A549 (cell line): ENCODE measurements around the gene MGRN1. TPM values are rescaled to one million over a fixed set of nuclear protein-coding genes. Genes with fewer than 3 reads are reported as not detected.

Experiments
- ATAC-seq, 2 experiments: fragments of 200-7000 bp in 1 of 2; fragments of >200 bp in 1 of 2; cut with Nextera tagmentation in 1 of 2; cut with Tn5 transposase in 1 of 2; 3 replicates each; pipeline versions ENCODE4 v1.8.0 to v1.9.1; 2018 to 2020; ENCODE audit warnings: mild to moderate bottlenecking in 1 of 2, moderate library complexity in 1 of 2
- CTCF ChIA-PET: fragments of 300-600 bp; sonication (Branson Sonifier 250); formaldehyde crosslinking; extraction: SDS; loops from one replicate; lab custom pipeline; 2021; ENCODE audit warnings: antibody characterized with exemption, inconsistent platforms; lab: Yijun Ruan, JAX
- POLR2A ChIA-PET: fragments of 350-600 bp; formaldehyde crosslinking; extraction: SDS; loops from one replicate; lab custom pipeline; 2021; ENCODE audit warnings: antibody characterized with exemption, inconsistent platforms; lab: Yijun Ruan, JAX
- DNase-seq, 2 experiments: peaks; one replicate each; pipeline versions ENCODE4 v3.0.0 to v3.0.0-alpha.2; 2011 to 2016; ENCODE audit warnings: low read depth in 1 of 2, low spot score in 1 of 2
- FAIRE-seq: peaks from 2 replicates; lab custom pipeline; 2011; peaks lifted over from hg19 to GRCh38; lab: Jason Lieb, UNC
- H3K27ac ChIP-seq, 2 experiments: fragments of >200 bp; sonication (Bioruptor Twin); formaldehyde crosslinking; 3 replicates each; pipeline ENCODE4 v1.5.1; 2016 to 2017
- H3K4me1 ChIP-seq: fragments of >200 bp; sonication (Bioruptor Twin); formaldehyde crosslinking; 3 replicates; pipeline ENCODE4 v1.6.1; 2016
- H3K4me2 ChIP-seq: fragments of >200 bp; sonication (Bioruptor Twin); formaldehyde crosslinking; 3 replicates; pipeline ENCODE4 v1.6.1; 2016
- H3K4me3 ChIP-seq: fragments of >200 bp; sonication (Bioruptor Twin); formaldehyde crosslinking; 3 replicates; pipeline ENCODE4 v1.5.1; 2016
- H3K9me3 ChIP-seq: fragments of >200 bp; sonication (Bioruptor Twin); formaldehyde crosslinking; 3 replicates; pipeline ENCODE4 v1.6.1; 2016
- BHLHE40 ChIP-seq: IDR thresholded peaks from 2 replicates; pipeline ENCODE4 v1.6.1; 2012; ENCODE audit warnings: low read depth, low read length, inconsistent platforms
- CBX2 ChIP-seq: fragments of 200-600 bp; sonication (generic); IDR thresholded peaks from 2 replicates; pipeline ENCODE4 v1.6.1; 2016; ENCODE audit warnings: low read depth, mild to moderate bottlenecking, borderline replicate concordance
- CHD4 ChIP-seq: fragments of 200-600 bp; sonication (generic); IDR thresholded peaks from 2 replicates; pipeline ENCODE4 v1.6.1; 2016; ENCODE audit warnings: antibody characterized with exemption, mild to moderate bottlenecking, borderline replicate concordance
- EP300 ChIP-seq, 2 experiments: fragments of >200 bp; sonication (Bioruptor Twin); formaldehyde crosslinking; IDR thresholded peaks; 2 replicates in 1 of 2; 3 replicates in 1 of 2; pipeline ENCODE4 v1.6.1; 2016 to 2017
- FOSL2 ChIP-seq, 2 experiments: fragments of 450-650 bp in 1 of 2; fragments of >200 bp in 1 of 2; sonication (Bioruptor Twin) in 1 of 2; formaldehyde crosslinking; IDR thresholded peaks; 2 replicates each; pipeline versions ENCODE4 v1.5.0 to v1.6.1; 2016 to 2020; ENCODE audit warnings: mild to moderate bottlenecking in 1 of 2, moderate library complexity in 1 of 2
- GATA3 ChIP-seq: IDR thresholded peaks from 2 replicates; pipeline ENCODE4 v1.6.1; 2012; ENCODE audit warnings: borderline replicate concordance
- HDAC2 ChIP-seq: fragments of 200-600 bp; sonication (generic); IDR thresholded peaks from 2 replicates; pipeline ENCODE4 v1.6.1; 2016
- HOXA7 ChIP-seq: fragments of 250-450 bp; sonication (Bioruptor Pico); IDR thresholded peaks from 2 replicates; pipeline ENCODE4 v1.5.0; 2020; ENCODE audit warnings: mild to moderate bottlenecking, moderate library complexity
- HOXB5 ChIP-seq: fragments of 250-450 bp; sonication (Bioruptor Pico); IDR thresholded peaks from 2 replicates; pipeline ENCODE4 v1.5.0; 2020; ENCODE audit warnings: mild to moderate bottlenecking, moderate library complexity
- JUN ChIP-seq, 2 experiments: fragments of >200 bp; sonication (Bioruptor Twin); formaldehyde crosslinking; IDR thresholded peaks; 2 replicates in 1 of 2; 3 replicates in 1 of 2; pipeline ENCODE4 v1.6.1; 2016 to 2017
- KDM1A ChIP-seq: fragments of 200-600 bp; sonication (generic); IDR thresholded peaks from 2 replicates; pipeline ENCODE4 v1.6.1; 2016; ENCODE audit warnings: low read depth, mild to moderate bottlenecking
- MAFK ChIP-seq: fragments of 450-650 bp; IDR thresholded peaks from 2 replicates; pipeline ENCODE4 v1.6.1; 2014; ENCODE audit not compliant: partially characterized antibody
- MAZ ChIP-seq: fragments of 150-350 bp; IDR thresholded peaks from 2 replicates; pipeline ENCODE4 v1.6.1; 2014; ENCODE audit warnings: antibody characterized with exemption, low read depth, low read length, borderline replicate concordance
- NFE2L2 ChIP-seq: fragments of 150-350 bp; conservative IDR thresholded peaks from 2 replicates; pipeline ENCODE4 v1.6.1; 2014; ENCODE audit warnings: low read length
- NPAS2 ChIP-seq: fragments of 250-450 bp; sonication (Bioruptor Pico); IDR thresholded peaks from 2 replicates; pipeline ENCODE4 v1.8.0; 2022; ENCODE audit warnings: mild to moderate bottlenecking, moderate library complexity, borderline replicate concordance
- NR3C1 ChIP-seq: fragments of >200 bp; sonication (Bioruptor Twin); formaldehyde crosslinking; IDR thresholded peaks from 3 replicates; pipeline ENCODE4 v1.6.1; 2017
- POLR2A ChIP-seq: IDR thresholded peaks from 2 replicates; pipeline ENCODE4 v1.6.1; 2012; ENCODE audit warnings: mild to moderate bottlenecking, low read length
- RAD21 ChIP-seq, 2 experiments: fragments of >200 bp in 1 of 2; sonication (Bioruptor Twin) in 1 of 2; formaldehyde crosslinking in 1 of 2; IDR thresholded peaks in 1 of 2; conservative IDR thresholded peaks in 1 of 2; 2 replicates in 1 of 2; 3 replicates in 1 of 2; pipeline ENCODE4 v1.6.1; 2012 to 2018; ENCODE audit warnings: inconsistent platforms in 1 of 2
- RARB ChIP-seq: fragments of 250-450 bp; sonication (Bioruptor Pico); IDR thresholded peaks from 2 replicates; pipeline ENCODE4 v1.8.0; 2021; ENCODE audit warnings: mild to moderate bottlenecking, moderate library complexity
- RCOR1 ChIP-seq: fragments of 150-350 bp; IDR thresholded peaks from 2 replicates; pipeline ENCODE4 v1.6.1; 2014; ENCODE audit warnings: antibody characterized with exemption, low read length, low read depth
- TFCP2L1 ChIP-seq: fragments of 250-450 bp; sonication (Bioruptor Pico); IDR thresholded peaks from 2 replicates; pipeline ENCODE4 v1.5.0; 2021; ENCODE audit warnings: mild to moderate bottlenecking
- TP53 ChIP-seq: fragments of 250-450 bp; sonication (Bioruptor Pico); IDR thresholded peaks from 2 replicates; pipeline ENCODE4 v1.5.0; 2021; ENCODE audit warnings: mild to moderate bottlenecking, moderate library complexity
- ZC3H11A ChIP-seq: fragments of 450-650 bp; IDR thresholded peaks from 2 replicates; pipeline ENCODE4 v1.6.1; 2014; ENCODE audit warnings: antibody characterized with exemption, mild to moderate bottlenecking
- ZFP36 ChIP-seq: fragments of 450-650 bp; IDR thresholded peaks from 2 replicates; pipeline ENCODE4 v1.6.1; 2014; ENCODE audit warnings: borderline replicate concordance; ENCODE audit not compliant: partially characterized antibody
- WGBS: methylation state at CpG from one replicate; pipeline ENCODE4 v1.1.6; 2017; ENCODE audit errors: missing lambda C conversion rate; 5-methylcytosine and 5-hydroxymethylcytosine counted together
- polyA minus RNA-seq: library from RNA; depleted of rRNA, polyadenylated mRNA; stranded (reverse); fragments of >200 nt; gene quantifications from 2 replicates; pipeline ENCODE4 v1.2.3, GENCODE V29; 2011; rRNA and poly(A)+ RNA removed
- polyA plus RNA-seq, 4 experiments: library from polyadenylated mRNA; depleted of rRNA in 3 of 4; stranded (reverse); fragments of >200 nt; fragmentation: RNase III in 1 of 4; extraction: RNeasy Plus Mini Kit Qiagen cat#74134 plus additional on column Dnase treatment in 1 of 4; gene quantifications; 2 replicates in 3 of 4; 3 replicates in 1 of 4; pipeline ENCODE4 v1.2.3, GENCODE V29; 2011 to 2017
- TF ChIP-seq, protein P1 (sequence below): IDR thresholded peaks from 2 replicates; pipeline ENCODE4 v1.6.1; 2012
- TF ChIP-seq, protein P2 (sequence below): IDR thresholded peaks from 2 replicates; pipeline ENCODE4 v1.6.1; 2012
- TF ChIP-seq, protein P3 (sequence below): fragments of 150-350 bp; IDR thresholded peaks from 2 replicates; pipeline ENCODE4 v1.6.1; 2014; ENCODE audit warnings: low read depth, mild to moderate bottlenecking, low read length
- TF ChIP-seq, protein P4 (sequence below): fragments of 250-450 bp; sonication (Bioruptor Pico); IDR thresholded peaks from 2 replicates; pipeline ENCODE4 v1.5.0; 2020; ENCODE audit warnings: low read depth, mild to moderate bottlenecking, moderate library complexity
- TF ChIP-seq, protein P5 (sequence below): fragments of 250-450 bp; sonication (Bioruptor Pico); IDR thresholded peaks from 2 replicates; pipeline ENCODE4 v1.5.0; 2021; ENCODE audit warnings: mild to moderate bottlenecking, moderate library complexity, borderline replicate concordance
- TF ChIP-seq, protein P6 (sequence below): fragments of 450-650 bp; IDR thresholded peaks from 2 replicates; pipeline ENCODE4 v1.6.1; 2014; ENCODE audit warnings: antibody characterized with exemption
- TF ChIP-seq, protein P7 (sequence below): fragments of >200 bp; sonication (Bioruptor Twin); formaldehyde crosslinking; IDR thresholded peaks from 3 replicates; pipeline ENCODE4 v1.6.1; 2016

Gene MGRN1
- polyA plus RNA-seq (2011; rRNA removed) (4.3 and 8.2 TPM in 2 replicates), polyA plus RNA-seq (2017; fragmentation: RNase III; extraction: RNeasy Plus Mini Kit Qiagen cat#74134 plus additional on column Dnase treatment) (28.2 to 30.6 TPM (median 29.9 TPM) in 3 replicates), polyA minus RNA-seq (10.7 and 16.5 TPM in 2 replicates)
- 13.8 and 18.5 TPM in 2 replicates for polyA plus RNA-seq (2012; cell fraction: cytosol; rRNA removed)
- 34.4 and 34.6 TPM in 2 replicates for polyA plus RNA-seq (2012; cell fraction: nucleus; rRNA removed)

DNA sequence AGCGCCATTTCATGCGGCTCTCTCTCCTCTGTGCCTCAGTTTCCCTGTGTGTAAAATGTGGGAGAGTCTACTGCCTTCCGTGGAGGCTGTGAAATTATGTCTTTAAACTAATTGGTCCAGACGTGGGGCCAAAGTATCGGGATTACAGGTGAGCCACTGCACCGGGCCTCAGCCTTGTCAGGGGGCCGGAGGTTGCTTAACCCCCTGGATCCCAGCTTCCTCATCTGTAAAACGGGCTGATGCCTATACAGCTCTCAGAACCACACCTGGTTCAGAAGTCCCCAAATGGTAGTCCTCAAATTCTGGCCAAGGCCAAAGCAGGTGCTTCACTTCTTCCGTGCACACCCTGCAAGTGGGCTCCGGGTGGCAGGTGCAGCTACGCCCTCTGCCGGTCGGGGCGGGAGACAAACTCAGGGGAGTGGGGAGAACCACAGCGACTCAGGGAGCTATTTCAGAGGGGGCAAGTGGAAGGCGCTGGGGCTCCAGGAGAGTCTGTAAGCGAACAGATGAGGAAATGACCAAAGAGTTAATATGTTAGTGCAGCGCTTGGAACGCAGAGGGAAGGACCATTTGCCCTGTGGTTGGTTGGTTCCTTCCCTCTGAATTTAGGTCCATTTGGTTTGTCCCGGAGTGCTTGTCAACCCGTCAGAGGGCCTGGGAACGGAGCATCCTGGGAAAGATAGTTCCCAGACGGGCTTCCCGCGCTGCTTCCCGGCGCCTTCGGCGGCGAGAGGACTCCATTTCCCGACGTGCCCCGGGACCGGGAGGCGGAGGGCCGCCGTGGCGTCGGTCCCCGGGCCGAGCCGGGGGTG is at the start of gene MGRN1:
MGRN1 (plus strand) TSS at position 812 of the 812 bp plus-strand sequence. CDS start 135 bp downstream, outside the sequence.
- Histone ChIP-seq H3K4me3 (peak within 1 kb of the TSS; percentile 94), H3K27ac (peak within 1 kb of the TSS; percentile 94 to 97), H3K4me2 (peak within 1 kb of the TSS; percentile 97), H3K9me3 (no peaks in the 10 kb centered on the region), H3K4me1 (peaks cover 11% of the 10 kb centered on the region)
- DNase-seq (peak; percentile 96 to 97), ATAC-seq (peak; percentile 97 to 98), FAIRE-seq (no peak)
- ChIA-PET CTCF (interaction anchor here (0.7 to 3.1 kb wide), 40 partner anchors 10 to 324 kb away, joined by 3 to 35 read pairs (median 4); partner anchors contain the start of gene NUDT16L1), POLR2A (interaction anchor here (0.6 to 1.1 kb wide), 2 partner anchors 8 to 247 kb away, joined by 5 to 14 read pairs; no protein-coding TSS in a partner anchor)
- 23% methylated on average over 21 of the region's 42 CpGs for WGBS
- TF ChIP-seq FOSL2 (IDR thresholded peaks at IDR 0.05): no peak
- TF ChIP-seq FOSL2 (CRISPR knock-in tag; IDR thresholded peaks at IDR 0.05): no peak
- no peak for TF ChIP-seq HOXA7 (CRISPR knock-in tag)
- no peak for TF ChIP-seq NPAS2 (CRISPR knock-in tag)
- no peak for TF ChIP-seq POLR2A
- TF ChIP-seq, protein P1, sequence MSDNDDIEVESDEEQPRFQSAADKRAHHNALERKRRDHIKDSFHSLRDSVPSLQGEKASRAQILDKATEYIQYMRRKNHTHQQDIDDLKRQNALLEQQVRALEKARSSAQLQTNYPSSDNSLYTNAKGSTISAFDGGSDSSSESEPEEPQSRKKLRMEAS: peak; percentile 63; the same call in 1 of the 2 replicates
- no peak for TF ChIP-seq NFE2L2
- no peak for TF ChIP-seq CHD4
- no peak for TF ChIP-seq ZC3H11A
- TF ChIP-seq, protein P2, sequence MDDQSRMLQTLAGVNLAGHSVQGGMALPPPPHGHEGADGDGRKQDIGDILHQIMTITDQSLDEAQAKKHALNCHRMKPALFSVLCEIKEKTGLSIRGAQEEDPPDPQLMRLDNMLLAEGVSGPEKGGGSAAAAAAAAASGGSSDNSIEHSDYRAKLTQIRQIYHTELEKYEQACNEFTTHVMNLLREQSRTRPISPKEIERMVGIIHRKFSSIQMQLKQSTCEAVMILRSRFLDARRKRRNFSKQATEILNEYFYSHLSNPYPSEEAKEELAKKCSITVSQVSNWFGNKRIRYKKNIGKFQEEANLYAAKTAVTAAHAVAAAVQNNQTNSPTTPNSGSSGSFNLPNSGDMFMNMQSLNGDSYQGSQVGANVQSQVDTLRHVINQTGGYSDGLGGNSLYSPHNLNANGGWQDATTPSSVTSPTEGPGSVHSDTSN: 0 out of 2 replicates have a peak, but pooled peaks have one; percentile 46
- no peak for TF ChIP-seq HOXB5 (CRISPR knock-in tag)
- no peak; the same call in 1 of the 2 replicates for TF ChIP-seq BHLHE40
- TF ChIP-seq, protein P3, sequence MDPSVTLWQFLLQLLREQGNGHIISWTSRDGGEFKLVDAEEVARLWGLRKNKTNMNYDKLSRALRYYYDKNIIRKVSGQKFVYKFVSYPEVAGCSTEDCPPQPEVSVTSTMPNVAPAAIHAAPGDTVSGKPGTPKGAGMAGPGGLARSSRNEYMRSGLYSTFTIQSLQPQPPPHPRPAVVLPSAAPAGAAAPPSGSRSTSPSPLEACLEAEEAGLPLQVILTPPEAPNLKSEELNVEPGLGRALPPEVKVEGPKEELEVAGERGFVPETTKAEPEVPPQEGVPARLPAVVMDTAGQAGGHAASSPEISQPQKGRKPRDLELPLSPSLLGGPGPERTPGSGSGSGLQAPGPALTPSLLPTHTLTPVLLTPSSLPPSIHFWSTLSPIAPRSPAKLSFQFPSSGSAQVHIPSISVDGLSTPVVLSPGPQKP: no peak
- no peak for TF ChIP-seq EP300 (IDR thresholded peaks at IDR 0.05)
- TF ChIP-seq JUN (IDR thresholded peaks at IDR 0.05): peak in 1 of 2 experiments; percentile 51; a peak in 2 of 5 replicates
- TF ChIP-seq MAFK: no peak
- TF ChIP-seq, protein P4, sequence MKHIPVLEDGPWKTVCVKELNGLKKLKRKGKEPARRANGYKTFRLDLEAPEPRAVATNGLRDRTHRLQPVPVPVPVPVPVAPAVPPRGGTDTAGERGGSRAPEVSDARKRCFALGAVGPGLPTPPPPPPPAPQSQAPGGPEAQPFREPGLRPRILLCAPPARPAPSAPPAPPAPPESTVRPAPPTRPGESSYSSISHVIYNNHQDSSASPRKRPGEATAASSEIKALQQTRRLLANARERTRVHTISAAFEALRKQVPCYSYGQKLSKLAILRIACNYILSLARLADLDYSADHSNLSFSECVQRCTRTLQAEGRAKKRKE (CRISPR knock-in tag): no peak
- TF ChIP-seq, protein P5, sequence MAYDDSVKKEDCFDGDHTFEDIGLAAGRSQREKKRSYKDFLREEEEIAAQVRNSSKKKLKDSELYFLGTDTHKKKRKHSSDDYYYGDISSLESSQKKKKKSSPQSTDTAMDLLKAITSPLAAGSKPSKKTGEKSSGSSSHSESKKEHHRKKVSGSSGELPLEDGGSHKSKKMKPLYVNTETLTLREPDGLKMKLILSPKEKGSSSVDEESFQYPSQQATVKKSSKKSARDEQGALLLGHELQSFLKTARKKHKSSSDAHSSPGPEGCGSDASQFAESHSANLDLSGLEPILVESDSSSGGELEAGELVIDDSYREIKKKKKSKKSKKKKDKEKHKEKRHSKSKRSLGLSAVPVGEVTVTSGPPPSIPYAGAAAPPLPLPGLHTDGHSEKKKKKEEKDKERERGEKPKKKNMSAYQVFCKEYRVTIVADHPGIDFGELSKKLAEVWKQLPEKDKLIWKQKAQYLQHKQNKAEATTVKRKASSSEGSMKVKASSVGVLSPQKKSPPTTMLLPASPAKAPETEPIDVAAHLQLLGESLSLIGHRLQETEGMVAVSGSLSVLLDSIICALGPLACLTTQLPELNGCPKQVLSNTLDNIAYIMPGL: 0 out of 2 replicates have a peak, but pooled peaks have one; percentile 71
- no peak for TF ChIP-seq RARB (CRISPR knock-in tag)
- no peak for TF ChIP-seq TP53 (CRISPR knock-in tag)
- TF ChIP-seq, protein P6, sequence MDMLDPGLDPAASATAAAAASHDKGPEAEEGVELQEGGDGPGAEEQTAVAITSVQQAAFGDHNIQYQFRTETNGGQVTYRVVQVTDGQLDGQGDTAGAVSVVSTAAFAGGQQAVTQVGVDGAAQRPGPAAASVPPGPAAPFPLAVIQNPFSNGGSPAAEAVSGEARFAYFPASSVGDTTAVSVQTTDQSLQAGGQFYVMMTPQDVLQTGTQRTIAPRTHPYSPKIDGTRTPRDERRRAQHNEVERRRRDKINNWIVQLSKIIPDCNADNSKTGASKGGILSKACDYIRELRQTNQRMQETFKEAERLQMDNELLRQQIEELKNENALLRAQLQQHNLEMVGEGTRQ: no peak
- TF ChIP-seq RCOR1: no peak
- peak; percentile 51 to 59; a peak in 4 of 5 replicates for TF ChIP-seq RAD21 (conservative IDR thresholded peaks at IDR 0.05 in 1 of 2, IDR thresholded peaks at IDR 0.05 in 1 of 2)
- no peak for TF ChIP-seq TFCP2L1 (CRISPR knock-in tag)
- no peak for TF ChIP-seq CBX2
- TF ChIP-seq HDAC2: no peak
- TF ChIP-seq ZFP36: no peak
- no peak for TF ChIP-seq KDM1A
- 0 out of 2 replicates have a peak, but pooled peaks have one; percentile 59 for TF ChIP-seq MAZ
- TF ChIP-seq NR3C1: no peak
- TF ChIP-seq, protein P7, sequence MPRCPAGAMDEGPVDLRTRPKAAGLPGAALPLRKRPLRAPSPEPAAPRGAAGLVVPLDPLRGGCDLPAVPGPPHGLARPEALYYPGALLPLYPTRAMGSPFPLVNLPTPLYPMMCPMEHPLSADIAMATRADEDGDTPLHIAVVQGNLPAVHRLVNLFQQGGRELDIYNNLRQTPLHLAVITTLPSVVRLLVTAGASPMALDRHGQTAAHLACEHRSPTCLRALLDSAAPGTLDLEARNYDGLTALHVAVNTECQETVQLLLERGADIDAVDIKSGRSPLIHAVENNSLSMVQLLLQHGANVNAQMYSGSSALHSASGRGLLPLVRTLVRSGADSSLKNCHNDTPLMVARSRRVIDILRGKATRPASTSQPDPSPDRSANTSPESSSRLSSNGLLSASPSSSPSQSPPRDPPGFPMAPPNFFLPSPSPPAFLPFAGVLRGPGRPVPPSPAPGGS: no peak; the same call in 2 of the 3 replicates
- TF ChIP-seq GATA3: peak; percentile 56
